22Rv1 (cell line): ENCODE measurements around the gene ENSA.

Experiments
- H3K27ac ChIP-seq: fragments of 450-650 bp; 2 replicates; pipeline ENCODE4 v1.5.1; 2017
- ZFX ChIP-seq: fragments of 450-650 bp; IDR thresholded peaks from 2 replicates; pipeline ENCODE4 v1.6.1; 2017; ENCODE audit warnings: antibody characterized with exemption, borderline replicate concordance
- TF ChIP-seq, protein P1 (sequence below): fragments of 450-650 bp; IDR thresholded peaks from 2 replicates; pipeline ENCODE4 v1.5.1; 2017; ENCODE audit warnings: mild to moderate bottlenecking

ENSA gene

DNA sequence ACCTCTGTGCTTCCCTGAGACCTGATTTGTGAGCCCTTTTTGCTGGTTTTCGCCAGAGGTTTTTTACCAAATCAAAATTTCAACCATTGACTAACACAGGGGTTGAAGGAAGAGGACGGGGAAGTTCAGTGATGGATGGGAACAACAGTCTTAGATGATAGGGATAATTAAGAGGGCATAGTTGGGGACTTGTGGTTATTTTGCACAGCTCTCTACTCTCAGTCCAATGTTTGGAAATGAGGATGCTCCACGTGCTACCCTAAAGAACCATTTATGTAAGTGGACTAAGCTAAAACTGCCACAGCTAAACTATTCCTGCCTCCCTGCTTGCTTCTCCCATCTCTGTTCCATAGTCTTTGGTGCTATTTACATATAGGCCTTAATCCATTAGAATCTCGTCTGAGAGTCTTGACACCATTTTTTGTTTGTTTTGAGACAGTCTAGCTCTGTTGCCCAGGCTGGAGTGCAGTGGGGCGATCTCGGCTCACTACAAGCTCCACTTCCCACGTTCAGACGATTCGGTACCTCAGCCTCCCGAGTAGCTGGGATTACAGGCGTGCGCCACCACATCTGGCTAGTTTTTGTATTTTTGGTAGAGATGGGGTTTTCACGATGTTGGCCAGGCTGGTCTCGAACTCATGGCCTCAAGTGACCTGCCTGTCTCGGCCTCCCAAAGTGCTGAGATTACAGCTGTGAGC, 49.3 kb downstream of the ENSA start:
- TF ChIP-seq, protein P1, sequence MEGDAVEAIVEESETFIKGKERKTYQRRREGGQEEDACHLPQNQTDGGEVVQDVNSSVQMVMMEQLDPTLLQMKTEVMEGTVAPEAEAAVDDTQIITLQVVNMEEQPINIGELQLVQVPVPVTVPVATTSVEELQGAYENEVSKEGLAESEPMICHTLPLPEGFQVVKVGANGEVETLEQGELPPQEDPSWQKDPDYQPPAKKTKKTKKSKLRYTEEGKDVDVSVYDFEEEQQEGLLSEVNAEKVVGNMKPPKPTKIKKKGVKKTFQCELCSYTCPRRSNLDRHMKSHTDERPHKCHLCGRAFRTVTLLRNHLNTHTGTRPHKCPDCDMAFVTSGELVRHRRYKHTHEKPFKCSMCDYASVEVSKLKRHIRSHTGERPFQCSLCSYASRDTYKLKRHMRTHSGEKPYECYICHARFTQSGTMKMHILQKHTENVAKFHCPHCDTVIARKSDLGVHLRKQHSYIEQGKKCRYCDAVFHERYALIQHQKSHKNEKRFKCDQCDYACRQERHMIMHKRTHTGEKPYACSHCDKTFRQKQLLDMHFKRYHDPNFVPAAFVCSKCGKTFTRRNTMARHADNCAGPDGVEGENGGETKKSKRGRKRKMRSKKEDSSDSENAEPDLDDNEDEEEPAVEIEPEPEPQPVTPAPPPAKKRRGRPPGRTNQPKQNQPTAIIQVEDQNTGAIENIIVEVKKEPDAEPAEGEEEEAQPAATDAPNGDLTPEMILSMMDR = no peak
- TF ChIP-seq ZFX = no peak
- H3K27ac ChIP-seq = peak overlapping the region; percentile 93

DNA sequence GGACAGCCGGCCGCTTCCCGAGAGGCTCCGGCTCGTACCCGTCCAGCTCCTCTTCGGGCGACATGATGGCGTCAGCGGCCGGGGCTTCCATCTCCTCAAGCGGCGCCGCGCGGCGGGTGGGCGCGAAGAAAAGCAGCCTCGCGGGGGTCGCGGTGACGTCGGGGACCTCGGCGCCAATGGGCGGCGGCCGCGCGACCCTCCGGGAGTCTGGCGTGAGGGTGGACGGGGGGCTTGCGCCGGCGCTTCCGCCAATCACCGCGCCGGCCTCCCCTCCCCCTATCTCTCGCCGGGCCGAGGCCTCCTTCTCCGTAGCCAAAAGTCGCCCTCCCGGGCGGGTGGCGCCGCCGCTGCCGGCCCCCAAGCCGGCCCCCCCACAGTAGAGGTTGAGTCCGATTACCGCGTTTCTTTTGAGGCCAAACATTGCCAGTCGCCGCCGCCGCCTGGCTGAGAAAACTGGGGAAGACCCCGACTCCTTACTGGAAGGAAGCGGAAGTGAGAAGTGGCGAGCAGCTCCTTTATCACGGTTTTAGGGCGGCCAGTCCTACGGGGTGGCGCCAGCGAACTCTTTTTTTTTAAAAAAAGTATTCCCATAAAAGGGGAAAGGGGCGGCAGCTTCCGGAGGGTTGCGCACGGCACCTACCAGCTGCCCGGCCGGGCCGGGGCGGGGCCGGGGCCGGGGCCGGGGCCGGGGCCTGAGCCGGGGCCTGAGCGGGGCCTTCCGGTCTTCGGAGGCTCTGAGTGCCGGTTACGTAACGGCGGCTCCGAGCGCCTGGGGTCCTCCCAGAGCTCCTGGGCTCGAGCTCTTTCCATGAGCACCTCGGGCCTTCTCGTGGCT, 50.1 kb downstream of the ENSA start, which contains the start of gene MCL1:
Gene MCL1 (minus strand): TSS at position 501 of the 835 bp plus-strand sequence. CDS start 80 bp downstream, at position 421.
- H3K27ac ChIP-seq = peak within 1 kb of the TSS; percentile 93
- TF ChIP-seq ZFX = no peak; the same call in 1 of the 2 replicates
- TF ChIP-seq, protein P1 = peak; percentile 15; the same call in 1 of the 2 replicates

DNA sequence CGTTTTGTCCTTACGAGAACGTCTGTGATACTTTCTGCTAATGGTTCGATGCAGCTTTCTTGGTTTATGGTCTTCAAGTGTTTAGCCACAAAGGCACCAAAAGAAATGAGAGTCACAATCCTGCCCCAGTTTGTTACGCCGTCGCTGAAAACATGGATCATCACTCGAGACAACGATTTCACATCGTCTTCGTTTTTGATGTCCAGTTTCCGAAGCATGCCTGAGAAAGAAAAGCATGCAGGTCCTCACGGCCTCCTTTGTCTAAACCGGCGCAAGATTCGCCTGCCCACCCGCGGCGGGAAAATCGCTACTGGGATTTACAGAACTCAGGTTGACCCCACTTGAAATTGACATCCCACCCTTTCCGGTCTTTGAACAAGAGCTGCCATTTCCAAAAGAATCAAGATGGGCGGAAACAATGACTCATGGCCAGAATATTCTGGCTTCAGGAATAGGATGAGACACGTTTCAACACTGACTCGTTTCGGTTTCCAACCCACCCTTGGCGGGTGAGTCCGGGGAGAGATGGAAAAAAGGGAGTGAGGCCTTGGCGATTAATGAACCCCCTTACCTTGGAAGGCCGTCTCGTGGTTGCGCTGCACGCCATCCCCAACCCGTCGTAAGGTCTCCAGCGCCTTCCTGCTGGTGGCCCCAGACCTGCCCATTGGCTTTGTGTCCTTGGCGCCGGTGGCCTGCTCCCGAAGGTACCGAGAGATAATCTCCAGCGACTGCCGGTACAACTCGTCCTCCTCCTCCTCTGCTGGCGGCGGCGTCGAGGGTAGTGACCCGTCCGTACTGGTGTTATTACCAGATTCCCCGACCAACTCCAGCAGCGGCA, 50.9 kb downstream of the ENSA start:
- TF ChIP-seq, protein P1 = no peak
- TF ChIP-seq ZFX = no peak
- peak overlapping the region; percentile 93 for H3K27ac ChIP-seq

DNA sequence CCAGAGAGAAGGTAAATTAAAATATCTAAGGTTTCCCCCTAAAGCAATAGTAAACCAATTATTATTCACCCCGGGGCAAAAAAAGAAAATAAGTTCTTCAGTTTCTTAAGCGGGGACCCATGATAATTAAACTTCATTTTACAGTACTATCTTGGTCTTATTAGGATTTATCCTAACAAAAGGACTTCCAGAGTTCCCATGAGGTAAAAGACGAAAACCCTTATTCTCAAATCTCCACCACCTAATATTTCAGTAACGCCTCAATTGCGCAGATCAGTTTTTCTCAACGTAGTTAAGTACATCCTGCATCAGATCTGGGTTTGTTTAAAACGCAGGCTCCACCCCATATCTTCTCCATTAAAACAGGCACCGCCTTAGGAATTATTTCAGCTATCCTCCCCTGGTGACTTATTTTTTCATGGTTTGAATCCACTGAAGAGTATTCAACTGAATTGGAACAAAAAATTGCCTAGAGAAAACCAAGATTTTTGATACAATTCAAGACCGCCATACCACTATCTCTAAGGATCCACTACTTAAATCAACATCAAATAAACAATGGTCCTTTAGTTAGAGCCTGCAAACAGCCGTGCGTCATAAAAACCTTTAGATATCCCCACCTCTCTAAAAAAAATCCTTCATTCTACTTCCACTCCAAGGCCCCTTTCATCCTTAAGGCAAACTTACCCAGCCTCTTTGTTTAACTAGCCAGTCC, 51.7 kb downstream of the ENSA start:
- peak overlapping the region; percentile 93 for H3K27ac ChIP-seq
- TF ChIP-seq, protein P1 = no peak
- no peak for TF ChIP-seq ZFX

DNA sequence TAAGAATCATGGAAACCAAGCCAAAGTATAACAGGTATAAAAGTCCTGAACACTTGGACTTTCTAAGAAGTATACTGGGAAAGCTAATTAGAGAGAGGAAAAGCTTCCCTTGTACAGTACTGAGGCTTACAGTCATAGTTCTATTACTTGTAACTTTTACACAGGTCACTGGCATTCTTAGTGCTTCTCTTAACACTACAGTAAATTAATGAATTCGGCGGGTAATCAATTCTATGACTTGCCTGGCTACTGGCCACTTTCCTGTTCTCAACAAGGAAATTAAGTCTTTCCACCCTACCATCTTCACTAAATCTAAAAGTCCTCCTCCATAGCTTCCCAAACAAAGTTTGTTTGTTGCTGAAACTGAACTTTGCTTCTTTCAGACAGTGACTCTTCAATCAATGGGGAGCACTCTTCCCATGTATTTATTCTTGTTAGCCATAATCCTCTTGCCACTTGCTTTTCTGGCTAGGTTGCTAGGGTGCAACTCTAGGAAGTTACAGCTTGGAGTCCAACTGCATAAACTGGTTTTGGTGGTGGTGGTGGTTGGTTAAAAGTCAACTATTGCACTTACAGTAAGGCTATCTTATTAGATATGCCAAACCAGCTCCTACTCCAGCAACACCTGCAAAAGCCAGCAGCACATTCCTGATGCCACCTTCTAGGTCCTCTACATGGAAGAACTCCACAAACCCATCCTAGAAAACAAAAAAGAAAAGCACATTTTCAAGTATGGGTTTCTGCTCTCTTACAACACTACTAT, 52.4 kb downstream of the ENSA start:
- TF ChIP-seq, protein P1 = no peak
- no peak for TF ChIP-seq ZFX
- peak overlapping the region; percentile 93 for H3K27ac ChIP-seq

DNA sequence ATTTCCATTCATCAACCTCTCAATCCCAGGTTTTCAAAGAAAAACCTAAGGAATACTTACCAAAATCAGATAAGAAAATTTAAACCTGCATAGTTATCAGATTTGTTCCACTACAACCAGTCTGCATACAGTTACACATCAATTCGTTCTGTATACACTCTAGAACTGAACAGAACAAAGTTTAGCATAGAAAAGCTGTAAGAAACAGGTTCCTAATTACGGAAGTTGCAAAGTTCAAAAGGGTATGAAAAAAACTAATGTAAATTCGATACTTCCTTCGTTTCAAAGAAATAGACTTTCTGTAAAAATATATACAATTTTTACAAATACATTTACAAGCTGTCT, 53.1 kb downstream of the ENSA start:
- peak overlapping the region; percentile 93 for H3K27ac ChIP-seq
- TF ChIP-seq ZFX = no peak
- TF ChIP-seq, protein P1 = no peak
